Adipocyte (in vitro differentiated cells): ENCODE measurements around the gene FAM209B.

Experiments used
- DNase-seq: peaks from one replicate; pipeline ENCODE4 v3.0.0-alpha.2; 2015; ENCODE audit warnings: low read depth
- H3K27me3 ChIP-seq: replicated peaks from 2 replicates; pipeline ENCODE4 v1.7.0; 2013; ENCODE audit warnings: mild to moderate bottlenecking, low read length, moderate library complexity; ENCODE audit not compliant: control insufficient read depth, insufficient read depth
- H3K36me3 ChIP-seq: 2 replicates; pipeline ENCODE4 v1.7.0; 2013; ENCODE audit warnings: low read length, mild to moderate bottlenecking, moderate library complexity; ENCODE audit not compliant: control insufficient read depth, insufficient read depth, severe bottlenecking
- H3K4me1 ChIP-seq: 2 replicates; pipeline ENCODE4 v1.7.0; 2013; ENCODE audit warnings: mild to moderate bottlenecking, low read length, moderate library complexity; ENCODE audit not compliant: control insufficient read depth, insufficient read depth
- H3K4me3 ChIP-seq: 2 replicates; pipeline ENCODE4 v1.7.0; 2013; ENCODE audit warnings: mild to moderate bottlenecking, low read length, moderate library complexity
- H3K9ac ChIP-seq: 2 replicates; pipeline ENCODE4 v1.7.0; 2013; ENCODE audit warnings: mild to moderate bottlenecking, low read length, moderate library complexity
- H3K9me3 ChIP-seq: 2 replicates; pipeline ENCODE4 v1.7.0; 2013; ENCODE audit warnings: mild to moderate bottlenecking, low read length, moderate library complexity; ENCODE audit not compliant: control insufficient read depth

The FAM209B gene

GRCh38 chr20:56574531-56575142 is 41.6 kb downstream of the FAM209B start:
- peaks cover 4% of the 10 kb centered on the region for H3K9me3 ChIP-seq
- H3K36me3 ChIP-seq, result no peaks in the 10 kb centered on the region
- no peak for DNase-seq
- H3K4me3 ChIP-seq, result no peak overlapping the region
- H3K9ac ChIP-seq, result no peak overlapping the region
- peaks cover 31% of the 10 kb centered on the region for H3K27me3 ChIP-seq
- no peaks in the 10 kb centered on the region for H3K4me1 ChIP-seq

- Histone ChIP-seq H3K9ac (no peak overlapping the region), H3K9me3 (peaks cover 4% of the 10 kb centered on the region), H3K4me3 (no peak overlapping the region), H3K4me1 (no peaks in the 10 kb centered on the region), H3K27me3 (peaks cover 31% of the 10 kb centered on the region), H3K36me3 (no peaks in the 10 kb centered on the region)
- DNase-seq, result no peak
Observed at GRCh38 chr20:56575157-56575556, 42.1 kb downstream of the FAM209B start.

GRCh38 chr20:56575961-56576360 is 42.9 kb downstream of the FAM209B start:
- no peak for DNase-seq
- peaks cover 2% of the 10 kb centered on the region for H3K9me3 ChIP-seq
- no peak overlapping the region for H3K9ac ChIP-seq
- peaks cover 31% of the 10 kb centered on the region for H3K27me3 ChIP-seq
- no peaks in the 10 kb centered on the region for H3K4me1 ChIP-seq
- no peaks in the 10 kb centered on the region for H3K36me3 ChIP-seq
- no peak overlapping the region for H3K4me3 ChIP-seq

GRCh38 chr20:56579301-56579710 is 46.3 kb downstream of the FAM209B start:
- Histone ChIP-seq H3K36me3 (no peaks in the 10 kb centered on the region), H3K4me3 (no peak overlapping the region), H3K4me1 (no peaks in the 10 kb centered on the region), H3K9me3 (no peaks in the 10 kb centered on the region), H3K9ac (no peak overlapping the region), H3K27me3 (peaks cover 26% of the 10 kb centered on the region)
- DNase-seq, result no peak

GRCh38 chr20:56580226-56580625 is 47.2 kb downstream of the FAM209B start:
- H3K4me1 ChIP-seq, result no peaks in the 10 kb centered on the region
- no peaks in the 10 kb centered on the region for H3K9me3 ChIP-seq
- no peak overlapping the region for H3K4me3 ChIP-seq
- no peaks in the 10 kb centered on the region for H3K36me3 ChIP-seq
- DNase-seq, result no peak
- peaks cover 24% of the 10 kb centered on the region for H3K27me3 ChIP-seq
- H3K9ac ChIP-seq, result no peak overlapping the region

- Histone ChIP-seq H3K4me3 (no peak overlapping the region), H3K9me3 (no peaks in the 10 kb centered on the region), H3K4me1 (no peaks in the 10 kb centered on the region), H3K27me3 (peaks cover 19% of the 10 kb centered on the region), H3K9ac (no peak overlapping the region), H3K36me3 (no peaks in the 10 kb centered on the region)
- no peak for DNase-seq
Observed at GRCh38 chr20:56581701-56582100, 48.7 kb downstream of the FAM209B start.

- no peak for DNase-seq
- Histone ChIP-seq H3K36me3 (no peaks in the 10 kb centered on the region), H3K9ac (no peak overlapping the region)
Observed at GRCh38 chr20:56582542-56582941, 49.5 kb downstream of the FAM209B start.

GRCh38 chr20:56584916-56585315 is 51.9 kb downstream of the FAM209B start:
- H3K4me3 ChIP-seq, result no peak overlapping the region
- H3K9ac ChIP-seq, result no peak overlapping the region
- H3K9me3 ChIP-seq, result no peaks in the 10 kb centered on the region
- H3K4me1 ChIP-seq, result no peaks in the 10 kb centered on the region
- no peaks in the 10 kb centered on the region for H3K36me3 ChIP-seq
- DNase-seq, result no peak
- peaks cover 26% of the 10 kb centered on the region for H3K27me3 ChIP-seq

More at GRCh38 chr20:56582542-56582941, 49.5 kb downstream of the FAM209B start:
- no peaks in the 10 kb centered on the region for H3K9me3 ChIP-seq
- no peak overlapping the region for H3K4me3 ChIP-seq
- H3K4me1 ChIP-seq, result no peaks in the 10 kb centered on the region
- H3K27me3 ChIP-seq, result peaks cover 23% of the 10 kb centered on the region
